ENCODE data around the gene CDO1. TPM values are rescaled to one million over a fixed set of nuclear protein-coding genes. Genes with fewer than 3 reads are reported as not detected.

The CDO1 gene
- total and polyA plus RNA-seq, 9 of the 15 experiments (the other 6 are each of a cell fraction or from before 2014, with no cell fraction given), result 0.16 to 0.22 TPM; not detected in 7

GRCh38 chr5:115841382-115842088, 25.1 kb upstream of the CDO1 start, which contains the start of the genes AP3S1 and ATG12 (continued):
- TF ChIP-seq, protein P1, sequence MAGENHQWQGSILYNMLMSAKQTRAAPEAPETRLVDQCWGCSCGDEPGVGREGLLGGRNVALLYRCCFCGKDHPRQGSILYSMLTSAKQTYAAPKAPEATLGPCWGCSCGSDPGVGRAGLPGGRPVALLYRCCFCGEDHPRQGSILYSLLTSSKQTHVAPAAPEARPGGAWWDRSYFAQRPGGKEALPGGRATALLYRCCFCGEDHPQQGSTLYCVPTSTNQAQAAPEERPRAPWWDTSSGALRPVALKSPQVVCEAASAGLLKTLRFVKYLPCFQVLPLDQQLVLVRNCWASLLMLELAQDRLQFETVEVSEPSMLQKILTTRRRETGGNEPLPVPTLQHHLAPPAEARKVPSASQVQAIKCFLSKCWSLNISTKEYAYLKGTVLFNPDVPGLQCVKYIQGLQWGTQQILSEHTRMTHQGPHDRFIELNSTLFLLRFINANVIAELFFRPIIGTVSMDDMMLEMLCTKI (IDR thresholded peaks at IDR 0.05; ENCODE audit: partially characterized antibody), result no peak
- TF ChIP-seq TAF9B (IDR thresholded peaks at IDR 0.05; ENCODE audit: partially characterized antibody) (peak; percentile 97), TGIF2 (CRISPR knock-in tag; IDR thresholded peaks at IDR 0.05) (no peak), ATF4 (CRISPR knock-in tag; IDR thresholded peaks at IDR 0.05) (no peak), MGA (IDR thresholded peaks at IDR 0.05) (peak; percentile 95), HDAC6 (IDR thresholded peaks at IDR 0.05; ENCODE audit: low read depth, low read length) (no peak), SMAD4 (CRISPR knock-in tag; conservative IDR thresholded peaks at IDR 0.05) (no peak), DLX4 (CRISPR knock-in tag; IDR thresholded peaks at IDR 0.05) (no peak), ZNF184 (CRISPR knock-in tag; IDR thresholded peaks at IDR 0.05) (no peak), CBFB (CRISPR knock-in tag; IDR thresholded peaks at IDR 0.05) (no peak)
- TF ChIP-seq, protein P2, sequence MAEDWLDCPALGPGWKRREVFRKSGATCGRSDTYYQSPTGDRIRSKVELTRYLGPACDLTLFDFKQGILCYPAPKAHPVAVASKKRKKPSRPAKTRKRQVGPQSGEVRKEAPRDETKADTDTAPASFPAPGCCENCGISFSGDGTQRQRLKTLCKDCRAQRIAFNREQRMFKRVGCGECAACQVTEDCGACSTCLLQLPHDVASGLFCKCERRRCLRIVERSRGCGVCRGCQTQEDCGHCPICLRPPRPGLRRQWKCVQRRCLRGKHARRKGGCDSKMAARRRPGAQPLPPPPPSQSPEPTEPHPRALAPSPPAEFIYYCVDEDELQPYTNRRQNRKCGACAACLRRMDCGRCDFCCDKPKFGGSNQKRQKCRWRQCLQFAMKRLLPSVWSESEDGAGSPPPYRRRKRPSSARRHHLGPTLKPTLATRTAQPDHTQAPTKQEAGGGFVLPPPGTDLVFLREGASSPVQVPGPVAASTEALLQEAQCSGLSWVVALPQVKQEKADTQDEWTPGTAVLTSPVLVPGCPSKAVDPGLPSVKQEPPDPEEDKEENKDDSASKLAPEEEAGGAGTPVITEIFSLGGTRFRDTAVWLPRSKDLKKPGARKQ (CRISPR knock-in tag; IDR thresholded peaks at IDR 0.05), result no peak
